PC-9 (cell line): ENCODE data around the gene SOAT2. TPM values are rescaled to one million over a fixed set of nuclear protein-coding genes. Genes with fewer than 3 reads are reported as not detected.
"Not testable (repeated sequence)": the region's sequence is repeated elsewhere in the genome, so short reads cannot be mapped to it uniquely, and the experiment has no call there.

Experiments
- BruUV-seq: library from RNA; stranded (reverse); fragments of 400-500 nt; replicated peaks from 2 replicates; lab custom pipeline; 2021; lab: Mats Ljungman, UMichigan
- CTCF ChIA-PET: fragments of 300-600 bp; sonication (Branson Sonifier 250); formaldehyde crosslinking; loops from one replicate; lab custom pipeline; 2022; ENCODE audit warnings: antibody characterized with exemption; lab: Charles Lee
- POLR2A ChIA-PET: fragments of 300-600 bp; sonication (Branson Sonifier 250); formaldehyde crosslinking; loops from one replicate; lab custom pipeline; 2022; ENCODE audit warnings: antibody characterized with exemption; ENCODE audit not compliant: unreplicated experiment; lab: Charles Lee
- DNase-seq, 2 experiments: peaks; one replicate each; pipeline versions ENCODE4 v3.0.0 to v3.0.0-alpha.2; 2015 to 2022; ENCODE audit warnings: mixed read lengths in 1 of 2
- H2AFZ ChIP-seq: fragments of 200-600 bp; sonication (generic); 2 replicates; pipeline ENCODE4 v1.8.1; 2017; ENCODE audit warnings: antibody characterized with exemption
- H3F3A ChIP-seq: fragments of 200-600 bp; sonication (generic); 2 replicates; pipeline ENCODE4 v1.8.1; 2017; ENCODE audit warnings: antibody characterized with exemption, mild to moderate bottlenecking, low read depth; ENCODE audit not compliant: insufficient read depth
- H3K27ac ChIP-seq: fragments of 200-600 bp; sonication (generic); 2 replicates; pipeline ENCODE4 v1.6.1; 2016; ENCODE audit warnings: mixed run types
- H3K27me3 ChIP-seq: fragments of 200-600 bp; sonication (generic); 2 replicates; pipeline ENCODE4 v1.6.1; 2016; ENCODE audit warnings: low read depth, mixed run types; ENCODE audit not compliant: insufficient read depth
- H3K36me3 ChIP-seq: fragments of 200-600 bp; sonication (generic); 2 replicates; pipeline ENCODE4 v1.6.1; 2016; ENCODE audit warnings: low read depth, mixed run types
- H3K4me1 ChIP-seq: fragments of 200-600 bp; sonication (generic); replicated peaks from 2 replicates; pipeline ENCODE4 v1.6.1; 2016; ENCODE audit warnings: mixed run types; ENCODE audit not compliant: insufficient read depth
- H3K4me2 ChIP-seq: fragments of 200-600 bp; sonication (generic); 2 replicates; pipeline ENCODE4 v1.6.1; 2017; ENCODE audit warnings: mixed run types
- H3K4me3 ChIP-seq: fragments of 200-600 bp; sonication (generic); 2 replicates; pipeline ENCODE4 v1.6.1; 2016; ENCODE audit warnings: mixed run types
- H3K79me2 ChIP-seq: fragments of 200-600 bp; sonication (generic); 2 replicates; pipeline ENCODE4 v1.6.1; 2017; ENCODE audit warnings: low read depth, mixed run types
- H3K9me2 ChIP-seq: fragments of 200-600 bp; sonication (generic); 2 replicates; pipeline ENCODE4 v1.8.1; 2017; ENCODE audit warnings: mild to moderate bottlenecking; ENCODE audit not compliant: insufficient read depth
- H3K9me3 ChIP-seq: fragments of 200-600 bp; sonication (generic); 2 replicates; pipeline ENCODE4 v1.8.1; 2016; ENCODE audit warnings: low read depth; ENCODE audit not compliant: insufficient read depth
- H4K20me1 ChIP-seq: fragments of 200-600 bp; sonication (generic); 2 replicates; pipeline ENCODE4 v1.8.1; 2017; ENCODE audit not compliant: insufficient read depth
- EZH2 ChIP-seq: fragments of 200-600 bp; sonication (generic); IDR thresholded peaks from 2 replicates; pipeline ENCODE4 v1.8.0; 2017; ENCODE audit warnings: antibody characterized with exemption, low read depth
- intact Hi-C: fragments of 100-400 bp; cut with micrococcal nuclease; formaldehyde crosslinking; loops from one replicate; pipeline ENCODE4 v1.10.0; 2022; ENCODE audit not compliant: unreplicated experiment
- total RNA-seq: library from RNA; stranded (reverse); gene quantifications from 2 replicates; pipeline ENCODE4 v1.2.3, GENCODE V29; 2021
- TF ChIP-seq, protein P1 (sequence below): fragments of 200-600 bp; sonication (generic); conservative IDR thresholded peaks from 2 replicates; pipeline ENCODE4 v1.6.1; 2017; ENCODE audit warnings: mixed run types, antibody characterized with exemption, mild to moderate bottlenecking, moderate library complexity

Gene SOAT2
- total RNA-seq, 1 experiment from 2014 or later, result 0.79 TPM

DNA sequence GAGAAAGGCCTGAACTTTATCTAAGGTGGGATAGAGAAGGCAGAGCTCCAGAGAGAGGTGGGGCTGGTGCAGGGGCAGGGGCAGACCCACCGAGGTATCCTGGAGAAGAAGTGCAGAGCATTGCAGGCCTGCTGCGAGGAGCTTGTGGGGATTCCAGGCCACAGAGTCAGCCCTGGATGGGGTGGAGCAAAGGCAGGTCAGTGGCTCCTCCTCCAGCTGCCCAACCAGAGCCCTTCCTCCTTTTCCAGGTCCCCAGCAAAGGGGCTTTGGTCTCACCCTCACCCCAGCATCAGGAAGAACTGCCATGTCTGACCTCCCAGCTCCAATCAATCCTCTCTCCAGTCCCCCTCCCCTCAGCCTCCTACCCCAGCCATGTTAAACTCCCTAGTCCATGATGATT is 57.4 kb downstream of the SOAT2 start:
- Histone ChIP-seq H4K20me1 (no peaks in the 10 kb centered on the region), H3K79me2 (no peaks in the 10 kb centered on the region), H3F3A (no peaks in the 10 kb centered on the region; the same call in 1 of the 2 replicates), H3K27me3 (no peaks in the 10 kb centered on the region), H3K4me3 (no peak overlapping the region), H3K9me2 (no peaks in the 10 kb centered on the region; the same call in 1 of the 2 replicates), H3K4me1 (no peaks in the 10 kb centered on the region; the same call in 1 of the 2 replicates), H3K27ac (no peak overlapping the region), H3K4me2 (no peak overlapping the region), H3K9me3 (no peaks in the 10 kb centered on the region), H3K36me3 (no peaks in the 10 kb centered on the region), H2AFZ (no peak overlapping the region)
- DNase-seq, result no peak
- intact Hi-C loops, result no loop called here
- ChIA-PET CTCF (interaction anchor here (0.5 to 1.0 kb wide), 5 partner anchors 12 to 261 kb away, joined by 3 to 4 read pairs (median 3); partner anchors contain the start of gene AAAS), POLR2A (interaction anchor here (0.6 kb wide), 1 partner anchor 95 kb away, joined by 3 read pairs; no protein-coding TSS in a partner anchor)
- BruUV-seq, result no TSS peak
- TF ChIP-seq, protein P1, sequence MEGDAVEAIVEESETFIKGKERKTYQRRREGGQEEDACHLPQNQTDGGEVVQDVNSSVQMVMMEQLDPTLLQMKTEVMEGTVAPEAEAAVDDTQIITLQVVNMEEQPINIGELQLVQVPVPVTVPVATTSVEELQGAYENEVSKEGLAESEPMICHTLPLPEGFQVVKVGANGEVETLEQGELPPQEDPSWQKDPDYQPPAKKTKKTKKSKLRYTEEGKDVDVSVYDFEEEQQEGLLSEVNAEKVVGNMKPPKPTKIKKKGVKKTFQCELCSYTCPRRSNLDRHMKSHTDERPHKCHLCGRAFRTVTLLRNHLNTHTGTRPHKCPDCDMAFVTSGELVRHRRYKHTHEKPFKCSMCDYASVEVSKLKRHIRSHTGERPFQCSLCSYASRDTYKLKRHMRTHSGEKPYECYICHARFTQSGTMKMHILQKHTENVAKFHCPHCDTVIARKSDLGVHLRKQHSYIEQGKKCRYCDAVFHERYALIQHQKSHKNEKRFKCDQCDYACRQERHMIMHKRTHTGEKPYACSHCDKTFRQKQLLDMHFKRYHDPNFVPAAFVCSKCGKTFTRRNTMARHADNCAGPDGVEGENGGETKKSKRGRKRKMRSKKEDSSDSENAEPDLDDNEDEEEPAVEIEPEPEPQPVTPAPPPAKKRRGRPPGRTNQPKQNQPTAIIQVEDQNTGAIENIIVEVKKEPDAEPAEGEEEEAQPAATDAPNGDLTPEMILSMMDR, result no peak
- no peak for TF ChIP-seq EZH2

DNA sequence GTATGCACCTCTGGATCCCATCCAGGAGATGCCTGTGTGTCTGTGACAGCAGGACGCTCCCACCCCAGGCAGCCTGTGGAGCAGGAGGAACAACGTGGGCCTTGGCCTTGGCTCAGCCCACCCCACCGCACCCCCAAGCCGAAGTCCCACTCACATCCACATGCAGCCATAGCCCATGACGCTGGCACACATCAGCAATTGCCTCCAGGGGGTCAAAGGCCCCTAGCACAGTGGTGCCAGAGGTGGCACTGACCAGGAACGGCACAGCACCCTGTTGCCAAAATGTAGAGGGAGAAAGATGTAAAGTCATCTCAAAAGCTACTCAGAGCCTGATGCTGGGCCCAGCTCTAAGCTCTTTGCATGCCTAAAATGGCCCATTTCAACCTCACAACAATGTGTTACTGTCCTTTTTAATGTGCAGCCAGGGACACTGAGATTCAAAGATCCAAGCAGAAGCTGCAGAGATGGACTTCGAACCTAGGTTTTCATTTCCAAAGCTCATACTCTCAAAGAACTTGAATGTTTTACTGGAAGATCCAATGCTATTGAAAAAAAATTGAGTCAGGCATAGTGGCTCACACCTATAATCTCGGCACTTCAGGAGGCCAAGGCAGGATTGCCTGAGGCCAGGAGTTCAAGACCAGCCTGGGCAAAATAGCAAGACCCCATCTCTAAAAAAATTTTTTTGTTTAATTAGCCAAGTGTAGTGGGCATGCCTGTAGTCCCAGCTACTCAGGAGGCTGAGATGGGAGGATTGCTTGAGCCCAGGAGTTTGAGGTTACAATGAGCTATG is 58.0 kb downstream of the SOAT2 start:
- no peak overlapping the region for H2AFZ ChIP-seq
- POLR2A ChIA-PET, result interaction anchor here (0.6 kb wide), 1 partner anchor 96 kb away, joined by 3 read pairs; no protein-coding TSS in a partner anchor
- intact Hi-C loops, result no loop called here
- CTCF ChIA-PET, result interaction anchor here (0.6 to 1.0 kb wide), 4 partner anchors 57 to 260 kb away, joined by 3 to 6 read pairs (median 3); no protein-coding TSS in a partner anchor
- H3K4me1 ChIP-seq, result no peaks in the 10 kb centered on the region; the same call in 1 of the 2 replicates
- no peaks in the 10 kb centered on the region; the same call in 1 of the 2 replicates for H3K9me2 ChIP-seq
- DNase-seq, result no peak
- no peak overlapping the region for H3K4me2 ChIP-seq
- H4K20me1 ChIP-seq, result no peaks in the 10 kb centered on the region
- no peaks in the 10 kb centered on the region; the same call in 1 of the 2 replicates for H3F3A ChIP-seq
- no peaks in the 10 kb centered on the region for H3K9me3 ChIP-seq
- no peaks in the 10 kb centered on the region for H3K79me2 ChIP-seq
- no TSS peak for BruUV-seq
- H3K27me3 ChIP-seq, result no peaks in the 10 kb centered on the region
- no peaks in the 10 kb centered on the region for H3K36me3 ChIP-seq
- TF ChIP-seq, protein P1, result no peak
- TF ChIP-seq EZH2, result no peak
- H3K4me3 ChIP-seq, result no peak overlapping the region
- H3K27ac ChIP-seq, result no peak overlapping the region

DNA sequence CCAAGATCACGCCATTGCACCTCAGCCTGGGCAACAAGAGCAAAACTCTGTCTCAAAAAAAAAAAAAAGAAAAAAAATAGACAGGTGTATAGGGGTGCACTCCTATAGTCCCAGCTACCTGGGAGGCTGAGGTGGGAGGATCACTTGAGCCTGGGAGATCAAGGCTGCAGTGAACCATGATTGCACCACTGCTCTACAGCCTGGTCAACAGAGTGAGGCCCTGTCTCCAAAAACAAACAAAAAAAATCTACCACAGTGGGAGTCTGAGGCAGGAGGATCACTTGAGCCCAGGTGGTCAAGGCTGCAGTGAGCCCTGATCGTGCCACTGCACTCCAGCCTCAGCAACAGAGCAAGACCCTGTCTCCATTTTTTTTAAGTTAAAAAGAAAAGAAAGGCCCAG is 59.7 kb downstream of the SOAT2 start:
- CTCF ChIA-PET, H3K9me2 ChIP-seq, H3F3A ChIP-seq, H3K27me3 ChIP-seq, H3K9me3 ChIP-seq, H3K4me1 ChIP-seq, H3K27ac ChIP-seq, H3K4me2 ChIP-seq, H4K20me1 ChIP-seq, H3K79me2 ChIP-seq, H3K4me3 ChIP-seq, H2AFZ ChIP-seq, intact Hi-C loops, BruUV-seq, H3K36me3 ChIP-seq, DNase-seq: not testable (repeated sequence)
- POLR2A ChIA-PET, result interaction anchor here (0.5 kb wide), 1 partner anchor 501 kb away, joined by 3 read pairs; no protein-coding TSS in a partner anchor
